Measurements from ENCODE around the gene IL18R1. TPM values are rescaled to one million over a fixed set of nuclear protein-coding genes. Genes with fewer than 3 reads are reported as not detected.

Gene IL18R1
- total and polyA plus RNA-seq, 9 of the 15 experiments (the other 6 are each of a cell fraction or from before 2014, with no cell fraction given) = 0.55 to 10.0 (median 2.5) TPM

DNA sequence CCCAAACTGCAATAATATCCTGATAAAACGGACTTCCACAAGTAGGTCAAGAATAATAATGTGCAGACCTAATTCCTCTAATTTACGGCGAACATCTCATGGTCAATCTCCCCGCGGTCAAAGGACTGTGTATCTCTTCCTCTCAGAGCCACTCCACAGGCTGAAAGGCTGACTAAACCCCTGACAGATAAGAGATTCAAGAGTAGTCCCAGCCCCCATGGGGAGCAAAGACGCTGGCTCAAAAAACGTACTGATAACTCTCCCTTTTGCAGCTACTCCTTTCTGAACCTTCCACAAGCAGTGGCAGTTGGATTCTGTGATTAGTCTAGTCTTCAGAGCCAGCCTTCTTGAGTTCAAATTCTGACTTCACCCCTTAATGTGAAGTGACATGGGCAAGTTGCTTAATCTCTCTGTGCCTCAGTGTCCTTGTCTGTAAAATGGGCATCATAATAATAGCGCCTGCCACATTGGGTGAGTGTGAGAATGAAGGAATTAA lies 19.7 kb upstream of the IL18R1 start (continued):
- TF ChIP-seq, protein P1, sequence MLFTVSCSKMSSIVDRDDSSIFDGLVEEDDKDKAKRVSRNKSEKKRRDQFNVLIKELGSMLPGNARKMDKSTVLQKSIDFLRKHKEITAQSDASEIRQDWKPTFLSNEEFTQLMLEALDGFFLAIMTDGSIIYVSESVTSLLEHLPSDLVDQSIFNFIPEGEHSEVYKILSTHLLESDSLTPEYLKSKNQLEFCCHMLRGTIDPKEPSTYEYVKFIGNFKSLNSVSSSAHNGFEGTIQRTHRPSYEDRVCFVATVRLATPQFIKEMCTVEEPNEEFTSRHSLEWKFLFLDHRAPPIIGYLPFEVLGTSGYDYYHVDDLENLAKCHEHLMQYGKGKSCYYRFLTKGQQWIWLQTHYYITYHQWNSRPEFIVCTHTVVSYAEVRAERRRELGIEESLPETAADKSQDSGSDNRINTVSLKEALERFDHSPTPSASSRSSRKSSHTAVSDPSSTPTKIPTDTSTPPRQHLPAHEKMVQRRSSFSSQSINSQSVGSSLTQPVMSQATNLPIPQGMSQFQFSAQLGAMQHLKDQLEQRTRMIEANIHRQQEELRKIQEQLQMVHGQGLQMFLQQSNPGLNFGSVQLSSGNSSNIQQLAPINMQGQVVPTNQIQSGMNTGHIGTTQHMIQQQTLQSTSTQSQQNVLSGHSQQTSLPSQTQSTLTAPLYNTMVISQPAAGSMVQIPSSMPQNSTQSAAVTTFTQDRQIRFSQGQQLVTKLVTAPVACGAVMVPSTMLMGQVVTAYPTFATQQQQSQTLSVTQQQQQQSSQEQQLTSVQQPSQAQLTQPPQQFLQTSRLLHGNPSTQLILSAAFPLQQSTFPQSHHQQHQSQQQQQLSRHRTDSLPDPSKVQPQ (CRISPR knock-in tag; IDR thresholded peaks at IDR 0.05; ENCODE audit: borderline replicate concordance) = no peak
- TF ChIP-seq C11orf30 (IDR thresholded peaks at IDR 0.05; ENCODE audit: low read depth) (no peak), ZNF740 (CRISPR knock-in tag; IDR thresholded peaks at IDR 0.05) (no peak), ZNF740 (tag; IDR thresholded peaks at IDR 0.05) (no peak), KAT2B (IDR thresholded peaks at IDR 0.05; ENCODE audit: low read depth, low read length) (no peak), POLR2AphosphoS2 (IDR thresholded peaks at IDR 0.05; ENCODE audit: low read length) (no peak), JUN (IDR thresholded peaks at IDR 0.05; ENCODE audit: borderline replicate concordance, low read depth, low read length) (peak; percentile 78), JUN (CRISPR knock-in tag; IDR thresholded peaks at IDR 0.05; ENCODE audit: borderline replicate concordance) (no peak), TCF7 (IDR thresholded peaks at IDR 0.05; ENCODE audit: borderline replicate concordance) (peak; percentile 88; the same call in 1 of the 2 replicates), ZNF133 (CRISPR knock-in tag; IDR thresholded peaks at IDR 0.05) (no peak), RUNX1 (IDR thresholded peaks at IDR 0.05; ENCODE audit: low read depth) (peak; percentile 91), NR2C1 (IDR thresholded peaks at IDR 0.05) (peak; percentile 21; the same call in 1 of the 2 replicates), NR2C1 (tag; IDR thresholded peaks at IDR 0.05) (peak; percentile 52; the same call in 1 of the 2 replicates), ARNT (IDR thresholded peaks at IDR 0.05) (peak; percentile 88 to 92)
- TF ChIP-seq, protein P2, sequence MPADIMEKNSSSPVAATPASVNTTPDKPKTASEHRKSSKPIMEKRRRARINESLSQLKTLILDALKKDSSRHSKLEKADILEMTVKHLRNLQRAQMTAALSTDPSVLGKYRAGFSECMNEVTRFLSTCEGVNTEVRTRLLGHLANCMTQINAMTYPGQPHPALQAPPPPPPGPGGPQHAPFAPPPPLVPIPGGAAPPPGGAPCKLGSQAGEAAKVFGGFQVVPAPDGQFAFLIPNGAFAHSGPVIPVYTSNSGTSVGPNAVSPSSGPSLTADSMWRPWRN (IDR thresholded peaks at IDR 0.05; ENCODE audit: low read depth) = peak; percentile 85
- TF ChIP-seq, protein P3, sequence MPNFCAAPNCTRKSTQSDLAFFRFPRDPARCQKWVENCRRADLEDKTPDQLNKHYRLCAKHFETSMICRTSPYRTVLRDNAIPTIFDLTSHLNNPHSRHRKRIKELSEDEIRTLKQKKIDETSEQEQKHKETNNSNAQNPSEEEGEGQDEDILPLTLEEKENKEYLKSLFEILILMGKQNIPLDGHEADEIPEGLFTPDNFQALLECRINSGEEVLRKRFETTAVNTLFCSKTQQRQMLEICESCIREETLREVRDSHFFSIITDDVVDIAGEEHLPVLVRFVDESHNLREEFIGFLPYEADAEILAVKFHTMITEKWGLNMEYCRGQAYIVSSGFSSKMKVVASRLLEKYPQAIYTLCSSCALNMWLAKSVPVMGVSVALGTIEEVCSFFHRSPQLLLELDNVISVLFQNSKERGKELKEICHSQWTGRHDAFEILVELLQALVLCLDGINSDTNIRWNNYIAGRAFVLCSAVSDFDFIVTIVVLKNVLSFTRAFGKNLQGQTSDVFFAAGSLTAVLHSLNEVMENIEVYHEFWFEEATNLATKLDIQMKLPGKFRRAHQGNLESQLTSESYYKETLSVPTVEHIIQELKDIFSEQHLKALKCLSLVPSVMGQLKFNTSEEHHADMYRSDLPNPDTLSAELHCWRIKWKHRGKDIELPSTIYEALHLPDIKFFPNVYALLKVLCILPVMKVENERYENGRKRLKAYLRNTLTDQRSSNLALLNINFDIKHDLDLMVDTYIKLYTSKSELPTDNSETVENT (CRISPR knock-in tag; IDR thresholded peaks at IDR 0.05) = no peak

Measured in K562 (cell line).